Inflammatory macrophage (primary cell): ENCODE results near the gene CORO7.

Experiments used
- DNase-seq, 2 donors: peaks; one replicate each; pipeline ENCODE4 v3.0.0-alpha.2; 2020 to 2022

Gene CORO7

DNA sequence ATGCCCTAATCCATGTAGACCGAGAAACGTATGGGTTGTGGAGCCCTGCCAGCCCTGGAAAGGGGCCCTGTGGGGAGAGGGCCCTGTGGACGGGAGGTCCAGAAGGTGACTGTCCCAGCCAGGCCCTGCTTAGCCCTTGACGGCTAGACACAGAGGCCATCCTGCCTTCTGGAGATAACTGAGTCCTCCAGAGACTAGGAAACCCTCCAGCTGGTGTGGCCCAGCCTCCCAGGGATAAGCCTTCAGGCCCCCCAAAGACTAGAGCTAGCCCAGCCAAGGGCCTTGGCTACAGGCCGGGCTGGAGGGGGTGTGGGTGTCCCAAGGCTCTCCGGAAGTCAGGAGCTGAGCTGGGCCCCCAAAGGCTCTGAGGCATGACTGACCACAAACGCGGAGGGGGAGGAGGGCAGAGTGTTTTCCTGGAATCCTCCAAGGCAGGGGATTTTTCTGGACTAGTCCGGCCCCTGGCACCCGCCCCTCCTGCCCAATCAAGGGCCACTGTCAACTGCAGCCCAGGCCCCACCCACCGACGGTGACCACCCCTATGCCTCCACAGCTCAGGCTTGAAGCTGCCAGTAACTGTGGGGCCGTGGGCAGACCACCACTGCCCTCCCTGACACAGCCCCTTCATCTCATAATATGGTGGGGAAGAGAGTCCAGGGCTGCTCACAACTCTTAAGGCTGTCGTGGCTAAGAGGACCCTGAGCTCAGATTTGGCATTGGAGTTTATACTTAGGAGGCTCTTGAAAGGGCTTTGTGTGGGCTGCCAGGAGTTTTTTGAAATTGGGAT is 45.6 kb downstream of the CORO7 start:
- no peak for DNase-seq

DNA sequence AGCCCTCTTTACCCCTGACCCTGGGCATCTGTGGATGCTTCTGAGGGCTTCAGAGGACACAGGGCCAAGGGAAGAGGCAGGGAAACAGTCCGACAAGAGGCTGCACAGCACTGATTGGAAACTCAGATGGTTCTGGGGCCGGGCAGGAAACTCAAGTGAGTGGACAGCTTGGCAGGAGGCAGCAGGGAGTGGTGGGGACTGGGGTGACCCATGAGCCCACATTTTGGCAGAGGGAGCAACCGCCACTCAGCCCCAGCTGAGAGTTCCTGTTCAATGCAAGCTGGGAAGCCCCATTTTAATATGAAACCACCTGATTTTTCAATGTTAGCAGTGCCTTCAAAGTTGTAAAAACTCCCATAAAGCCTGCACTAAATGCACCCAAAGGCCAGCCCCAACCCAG is 46.2 kb downstream of the CORO7 start:
- no peak for DNase-seq

DNA sequence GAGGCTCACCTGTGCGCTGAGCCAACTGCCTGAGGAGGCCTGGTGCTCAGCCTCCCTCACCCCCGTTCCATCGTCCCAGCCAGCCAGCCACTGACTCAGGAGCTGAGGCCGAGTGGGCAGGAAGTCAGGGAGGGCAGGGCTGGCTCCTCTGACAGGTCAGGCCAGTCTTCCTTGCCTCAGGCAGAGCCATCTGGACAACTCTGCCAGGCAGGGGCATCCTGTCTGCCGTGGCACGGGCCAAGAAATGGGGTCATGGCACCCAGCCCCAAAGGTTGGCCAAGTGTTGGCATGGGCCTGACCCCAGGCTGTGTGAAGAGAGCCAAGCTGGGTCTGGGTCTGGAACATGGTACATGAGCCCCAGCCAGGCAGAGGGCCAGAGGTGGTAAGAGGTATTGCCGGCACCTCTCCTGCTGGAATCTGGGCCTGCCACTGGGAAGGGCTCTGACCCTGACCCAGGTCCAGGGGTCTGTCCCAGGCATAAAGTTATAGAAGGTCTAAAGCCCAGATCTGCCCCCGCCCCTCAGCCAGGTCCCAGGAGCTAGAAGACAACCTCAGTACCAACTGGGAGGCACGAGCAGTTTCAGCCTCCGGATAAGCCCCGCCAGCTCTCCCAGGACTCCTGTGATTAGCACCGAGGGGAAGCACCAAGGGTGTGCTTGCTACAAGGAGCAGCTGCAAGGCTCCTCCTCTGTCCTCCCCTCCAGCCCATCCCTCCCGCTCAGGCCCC is 47.2 kb downstream of the CORO7 start:
- no peak for DNase-seq

DNA sequence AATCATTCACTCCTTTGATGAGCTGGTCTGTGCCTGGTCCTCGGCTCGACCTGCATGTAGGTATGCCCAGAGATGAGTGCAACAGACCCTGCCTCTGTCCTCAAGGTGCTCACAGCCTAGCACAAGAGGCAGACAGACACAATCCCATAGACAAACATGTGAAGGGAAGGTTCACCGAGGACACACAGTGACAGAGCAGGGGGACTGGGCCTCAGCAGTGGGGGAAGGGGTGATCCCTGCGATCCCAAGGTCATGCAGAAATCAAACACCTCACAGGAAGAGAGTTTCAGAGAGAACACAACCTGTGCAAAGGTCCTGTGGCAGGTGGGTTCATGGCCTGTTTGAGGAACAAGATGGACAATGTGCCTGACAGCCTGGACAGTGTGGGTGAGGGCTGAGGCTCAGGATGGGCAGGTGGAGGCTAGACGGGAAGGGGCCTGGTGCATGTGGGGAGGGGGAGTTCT is 49.0 kb downstream of the CORO7 start:
- DNase-seq: no peak

DNA sequence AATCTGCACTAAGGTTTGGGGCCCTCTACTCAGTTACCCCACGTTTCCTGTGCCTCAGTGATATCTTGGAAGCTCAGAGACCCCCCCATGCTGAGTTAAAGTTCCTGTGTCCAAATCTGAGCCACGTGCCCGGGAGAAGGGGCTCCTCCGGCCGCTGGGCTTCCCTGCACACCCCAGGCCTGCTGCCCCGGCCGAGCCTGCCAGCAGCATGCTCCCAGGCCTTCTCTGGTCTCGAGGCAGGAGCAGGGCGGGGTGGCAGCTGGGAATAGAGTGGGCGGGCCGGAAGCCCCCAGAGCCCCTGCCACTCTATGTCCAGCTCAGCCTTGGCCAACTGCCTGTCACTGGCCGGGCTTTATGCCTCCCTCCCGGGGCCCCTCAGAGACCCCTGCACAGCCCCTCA is 50.4 kb downstream of the CORO7 start:
- DNase-seq: no peak

DNA sequence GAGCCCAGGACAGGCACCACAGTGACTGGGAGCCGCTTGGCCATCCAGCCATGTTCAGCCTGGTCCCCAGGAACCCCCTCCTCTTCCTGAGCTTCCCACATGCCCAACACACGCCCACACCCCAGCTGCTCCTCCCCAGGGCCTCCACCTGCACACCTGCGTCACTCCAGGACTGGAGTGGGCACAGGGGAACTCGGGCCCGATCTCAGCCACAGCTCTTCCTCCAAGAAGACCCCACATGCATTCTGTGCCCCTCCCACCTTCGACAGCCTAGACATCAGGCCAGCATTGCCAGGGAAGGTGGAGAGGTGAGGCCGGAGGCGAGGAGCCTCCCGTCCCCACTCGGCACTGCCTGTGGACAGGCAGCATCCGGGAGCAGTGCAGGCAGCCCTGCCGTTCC is 50.8 kb downstream of the CORO7 start:
- no peak for DNase-seq

DNA sequence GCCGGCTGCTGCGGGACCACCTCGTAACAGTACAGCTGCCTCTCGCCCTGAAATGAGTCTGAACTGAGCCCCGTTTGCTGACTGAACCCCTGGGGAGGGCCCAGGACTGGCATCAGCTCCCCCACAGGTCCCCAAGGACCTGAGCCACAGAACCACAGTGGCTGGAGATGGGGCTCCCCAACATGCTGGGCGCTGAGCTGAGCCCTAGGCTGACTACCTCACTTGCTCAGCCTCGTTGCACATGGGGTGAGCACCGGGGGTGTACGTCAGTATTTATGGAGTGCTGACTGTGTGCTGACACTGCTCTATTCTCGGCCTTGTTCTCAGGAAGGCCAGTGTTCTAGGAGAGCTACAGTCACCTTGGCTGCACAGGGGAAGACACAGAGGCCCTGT is 51.4 kb downstream of the CORO7 start:
- DNase-seq: no peak

DNA sequence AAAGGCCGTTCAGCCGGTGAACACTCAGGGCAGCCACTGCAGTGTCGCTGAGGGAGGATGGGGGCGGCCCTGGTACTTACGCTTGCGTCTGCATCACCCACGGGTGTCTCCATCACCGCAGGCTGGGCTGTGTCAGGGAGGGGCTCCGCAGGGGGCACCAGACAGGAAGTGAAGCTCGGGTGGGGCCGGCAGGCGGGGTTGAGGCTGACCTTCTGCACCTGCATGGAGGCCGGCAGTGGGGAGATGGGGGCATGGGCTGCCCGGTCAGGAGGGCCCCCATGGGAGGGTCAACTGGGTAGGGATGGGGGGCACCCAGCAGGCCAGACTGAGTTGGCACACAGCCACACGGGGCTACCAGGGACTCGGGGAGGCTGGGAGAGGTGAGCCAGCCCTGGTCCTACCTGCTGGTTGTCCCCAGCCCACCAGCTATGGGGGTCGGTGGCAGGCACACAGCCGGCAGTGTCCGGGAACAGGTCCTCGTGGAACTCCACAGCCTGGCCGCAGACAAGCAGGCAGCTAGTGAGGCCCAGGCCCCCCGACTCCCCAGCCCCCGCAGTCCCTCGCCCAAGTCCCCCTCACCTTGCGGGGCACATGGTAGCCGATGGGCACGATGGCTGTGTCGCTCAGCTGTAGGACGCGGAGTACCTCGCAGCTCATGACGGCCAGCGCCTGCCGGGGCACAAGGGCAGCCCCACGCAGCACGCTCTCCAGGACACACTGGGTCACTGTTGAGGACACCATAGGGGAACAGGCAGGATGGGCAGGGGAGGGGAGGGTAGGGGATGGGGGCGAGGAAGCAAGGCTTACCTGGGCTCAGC is 52.0 kb downstream of the CORO7 start:
- DNase-seq: no peak

DNA sequence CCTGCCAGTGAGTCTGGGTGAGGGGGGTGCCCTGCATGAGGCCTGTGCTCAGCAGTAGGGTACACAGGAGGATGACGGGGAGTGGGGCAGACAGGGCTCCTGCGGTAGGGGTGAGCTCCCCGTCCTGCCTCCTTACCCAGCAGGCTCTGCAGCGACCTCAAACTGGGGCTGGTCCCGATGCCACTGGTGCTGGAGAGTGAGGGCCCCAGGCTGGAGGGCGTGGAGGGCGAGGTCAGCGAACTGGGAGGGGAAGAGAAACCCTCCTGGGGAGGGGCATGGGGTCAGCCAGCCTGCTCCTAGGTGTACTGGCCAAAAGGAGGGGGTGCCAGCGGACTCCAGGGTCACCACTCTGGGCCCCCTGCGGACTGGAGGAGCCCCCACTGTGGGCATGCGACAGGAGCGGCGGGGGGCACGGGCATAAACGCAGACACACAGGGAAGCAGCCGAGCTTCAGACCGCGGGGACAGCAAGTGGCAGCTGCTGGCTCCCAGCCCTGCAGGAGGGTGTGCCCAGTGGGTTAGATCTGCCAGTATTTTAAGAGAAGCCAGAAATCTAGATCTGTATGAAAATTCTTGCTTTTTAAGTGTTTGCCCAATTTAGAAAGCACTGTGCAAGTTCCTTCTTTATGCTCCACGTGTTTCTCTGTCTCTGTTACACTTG is 53.8 kb downstream of the CORO7 start:
- DNase-seq: peak in 1 of 2 donors; percentile 7

DNA sequence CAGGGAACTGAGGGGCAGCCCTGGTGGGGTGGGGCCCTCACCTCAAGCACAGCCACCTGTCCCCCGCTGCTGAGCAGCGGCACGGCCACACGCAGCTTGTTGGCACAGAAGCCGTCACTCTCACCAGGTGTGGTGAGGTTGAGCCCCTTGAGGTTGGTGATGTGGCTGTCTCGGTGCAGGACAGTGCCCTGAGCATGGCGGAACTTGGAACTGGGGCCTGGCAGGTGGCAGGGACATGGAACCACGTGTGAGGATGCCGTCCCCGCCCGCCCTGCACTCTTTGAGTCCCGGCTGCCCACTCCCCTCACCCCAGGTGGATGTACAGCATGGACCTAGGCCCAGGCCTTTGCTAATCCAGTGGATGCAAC is 54.5 kb downstream of the CORO7 start:
- no peak for DNase-seq

DNA sequence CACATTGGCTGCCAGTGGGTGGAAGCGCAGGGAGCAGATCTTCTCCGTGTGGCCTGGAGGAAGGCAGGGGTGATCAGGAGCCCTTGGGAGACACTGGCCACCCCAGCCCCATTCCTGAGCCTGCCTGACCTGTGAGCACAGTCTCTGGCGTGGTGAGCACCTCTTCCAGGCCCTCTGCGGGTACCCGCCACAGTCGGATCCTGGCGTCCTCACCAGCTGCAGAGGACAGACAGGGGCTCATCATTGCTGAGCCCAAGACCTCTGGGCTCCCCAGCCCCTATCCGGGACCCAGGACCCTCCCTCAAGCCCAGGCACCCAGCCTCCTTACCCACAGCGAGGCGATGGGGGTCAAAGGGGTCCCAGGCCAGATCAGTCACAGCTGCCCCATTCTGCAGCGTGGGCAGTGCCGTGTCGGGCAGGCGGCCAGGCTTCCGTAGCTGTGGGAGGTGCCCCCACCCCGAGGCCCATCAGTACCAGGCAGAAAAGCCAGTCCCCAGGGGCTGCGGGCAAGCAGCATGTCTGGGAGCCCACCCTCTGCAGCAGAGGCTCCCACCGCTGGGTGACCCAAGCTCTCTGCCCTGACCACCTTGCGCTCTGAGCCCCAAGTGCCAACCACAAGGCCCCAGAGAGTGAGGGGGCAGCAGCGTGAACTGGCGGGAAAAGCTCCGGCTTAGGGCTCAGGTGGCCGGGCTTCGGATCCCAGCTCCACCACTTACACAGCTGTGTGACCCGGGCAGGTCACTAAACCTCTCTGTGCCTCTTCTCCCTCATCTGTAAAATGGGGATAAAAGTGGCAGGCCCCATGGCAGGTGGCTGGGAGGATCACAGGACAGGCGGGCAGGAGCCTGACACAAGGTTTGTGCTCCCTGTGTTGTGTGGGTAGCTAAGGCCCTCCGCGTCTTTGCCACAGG is 55.1 kb downstream of the CORO7 start:
- DNase-seq: no peak

DNA sequence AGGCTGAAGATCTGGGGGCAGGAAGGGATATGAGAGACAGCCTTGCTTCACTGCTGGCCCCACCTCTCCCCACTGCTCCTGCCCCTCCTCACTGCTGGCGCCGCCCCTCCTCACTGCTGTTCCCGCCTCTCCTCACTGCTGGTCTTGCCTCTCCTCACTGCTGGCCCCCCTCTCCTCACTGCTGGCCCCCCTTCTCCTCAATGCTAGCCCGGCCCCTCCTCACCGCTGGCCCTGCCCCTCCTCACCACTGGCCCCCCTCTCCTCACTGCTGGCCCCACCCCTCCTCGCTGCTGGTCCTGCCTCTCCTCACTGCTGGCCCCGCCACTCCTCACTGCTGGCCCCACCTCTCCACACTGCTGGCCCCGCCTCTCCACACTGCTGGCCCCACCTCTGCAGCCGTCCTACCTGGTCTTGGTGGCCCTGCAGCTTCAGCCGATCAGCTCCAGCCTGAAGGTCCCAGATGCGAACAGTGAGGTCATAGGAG is 55.8 kb downstream of the CORO7 start:
- DNase-seq: no peak

DNA sequence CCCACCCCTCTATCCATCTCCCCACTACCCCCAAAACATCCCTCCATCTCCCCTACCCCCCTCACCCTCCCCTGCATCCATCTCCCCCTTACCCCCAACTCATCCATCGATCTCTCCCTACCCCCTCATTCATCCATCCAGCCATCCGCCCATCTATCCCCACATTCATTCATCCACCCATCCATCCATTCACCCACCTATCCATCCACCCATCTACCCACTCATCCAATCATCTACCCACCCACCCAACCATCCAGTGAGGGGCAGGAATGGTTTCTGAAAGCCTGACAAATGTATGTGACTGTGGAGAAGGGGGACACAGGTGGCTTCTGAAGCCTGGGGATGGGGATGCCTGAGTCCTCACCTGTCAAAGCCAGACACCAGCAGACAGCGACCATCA is 56.5 kb downstream of the CORO7 start:
- DNase-seq: no peak

DNA sequence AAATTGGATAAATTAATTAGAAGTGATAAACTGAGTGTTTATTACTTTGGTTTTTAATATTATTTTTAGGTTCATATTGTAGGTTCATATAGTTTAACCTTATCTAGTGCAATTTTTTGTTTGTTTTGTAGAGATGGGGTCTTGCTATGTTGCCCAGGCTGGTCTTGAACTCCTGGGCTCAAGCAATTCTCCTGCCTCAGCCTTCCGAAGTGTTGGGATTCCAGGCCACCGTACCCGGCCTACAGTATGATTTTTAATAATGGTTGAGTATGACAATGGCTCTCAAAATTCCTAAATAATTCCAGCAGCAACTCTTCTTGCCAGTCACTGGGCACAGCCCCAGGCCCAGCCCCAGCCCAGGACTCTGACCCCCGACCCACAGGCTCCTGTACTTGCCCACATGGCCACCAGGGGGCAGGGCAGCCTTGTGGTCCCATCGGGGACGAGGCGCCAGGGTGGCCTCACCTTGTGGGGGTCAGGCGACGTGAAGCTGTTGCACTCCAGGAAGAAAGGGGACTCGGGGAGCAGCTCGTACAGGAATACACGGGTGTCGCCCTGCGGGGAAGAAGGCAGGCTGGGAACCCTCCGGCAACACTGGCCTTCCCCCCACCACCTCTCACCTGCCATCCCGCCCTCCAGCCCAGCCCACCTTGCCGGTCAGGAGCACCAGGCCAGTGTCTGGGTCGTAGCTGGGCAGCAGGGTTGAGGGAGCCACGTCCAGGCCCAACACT is 57.4 kb downstream of the CORO7 start:
- DNase-seq: peak; percentile 17 to 31

DNA sequence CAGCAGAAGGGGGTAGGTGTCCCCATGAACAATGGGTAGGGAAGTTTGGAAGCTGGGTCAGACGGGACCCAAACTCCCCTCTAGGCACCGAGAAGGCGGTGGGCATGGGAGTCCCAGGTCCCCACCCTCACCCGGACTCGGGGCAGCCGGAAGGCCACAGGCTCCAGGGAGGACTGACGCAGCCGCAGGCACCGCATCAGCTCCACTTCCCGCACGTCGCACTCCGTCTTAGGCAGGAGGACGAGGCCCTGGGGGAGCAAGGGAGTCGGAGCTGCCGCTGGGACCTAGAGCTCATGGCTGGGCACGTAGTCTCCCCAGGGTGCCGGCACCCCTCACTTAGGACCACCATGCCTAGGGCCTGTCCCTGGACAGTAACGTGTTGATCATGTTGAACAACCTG is 58.2 kb downstream of the CORO7 start:
- no peak for DNase-seq

DNA sequence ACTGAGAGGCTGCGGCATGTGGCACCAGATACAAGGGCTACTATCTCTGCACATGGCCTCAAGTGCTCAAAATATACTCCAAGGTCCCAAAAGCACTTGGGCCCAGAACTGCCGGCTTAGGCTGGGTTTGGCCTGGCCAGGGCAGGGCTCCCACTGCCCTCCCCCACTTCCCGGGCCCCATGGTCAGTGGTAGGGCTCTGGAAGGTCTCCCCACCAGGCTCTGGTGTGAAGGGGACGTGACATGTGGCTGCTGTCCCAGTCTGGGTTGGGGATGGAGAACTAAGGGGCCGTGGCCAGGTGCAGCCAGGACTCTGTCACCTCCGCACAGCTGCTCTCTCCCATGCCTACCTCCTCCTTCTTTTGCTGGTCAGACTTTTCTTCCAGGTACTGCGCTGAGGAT is 59.6 kb downstream of the CORO7 start:
- DNase-seq: no peak

DNA sequence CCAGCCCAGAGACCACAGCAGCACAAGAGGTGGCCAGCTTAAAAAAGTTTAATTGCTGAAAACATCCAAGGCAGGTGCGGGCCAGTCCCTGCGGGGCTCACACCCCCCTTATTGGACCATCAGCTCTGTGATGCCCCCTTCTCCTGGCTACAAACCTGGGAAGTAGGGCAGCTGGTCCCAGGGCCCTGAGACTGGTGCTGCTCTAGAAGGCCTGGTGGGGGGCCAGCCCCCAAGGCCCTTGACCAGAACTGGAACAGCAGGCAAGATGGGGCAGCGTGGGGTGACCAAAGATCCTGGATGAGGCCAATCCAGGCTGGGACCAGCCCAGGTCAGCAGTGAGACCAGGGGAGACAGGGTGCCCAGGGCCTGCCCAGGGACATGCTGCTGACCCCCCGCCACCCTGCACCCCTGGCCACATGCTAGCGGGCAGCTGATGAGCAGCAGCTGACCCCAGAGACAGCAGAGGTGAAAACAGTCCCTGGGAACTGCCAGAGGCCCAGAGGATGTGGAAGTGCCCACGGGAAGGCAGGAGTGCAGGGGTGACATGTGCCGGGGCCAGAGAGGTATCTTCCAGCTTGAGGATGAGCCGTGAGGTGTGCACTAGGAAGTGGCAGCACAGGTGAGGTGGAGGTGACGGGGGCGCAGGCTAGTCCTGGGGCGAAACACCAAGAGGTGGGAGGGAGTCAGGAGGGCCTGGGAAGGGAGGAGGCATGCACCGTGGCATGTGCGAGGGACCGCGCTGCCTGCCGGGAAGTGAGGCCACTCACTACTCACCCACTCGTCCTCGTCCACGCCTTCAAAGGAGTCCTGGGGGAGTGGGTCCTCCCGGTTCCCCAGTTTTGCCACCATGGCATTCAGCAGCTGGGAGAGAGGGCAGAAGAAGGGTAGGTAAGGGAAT is 61.6 kb downstream of the CORO7 start:
- no peak for DNase-seq

DNA sequence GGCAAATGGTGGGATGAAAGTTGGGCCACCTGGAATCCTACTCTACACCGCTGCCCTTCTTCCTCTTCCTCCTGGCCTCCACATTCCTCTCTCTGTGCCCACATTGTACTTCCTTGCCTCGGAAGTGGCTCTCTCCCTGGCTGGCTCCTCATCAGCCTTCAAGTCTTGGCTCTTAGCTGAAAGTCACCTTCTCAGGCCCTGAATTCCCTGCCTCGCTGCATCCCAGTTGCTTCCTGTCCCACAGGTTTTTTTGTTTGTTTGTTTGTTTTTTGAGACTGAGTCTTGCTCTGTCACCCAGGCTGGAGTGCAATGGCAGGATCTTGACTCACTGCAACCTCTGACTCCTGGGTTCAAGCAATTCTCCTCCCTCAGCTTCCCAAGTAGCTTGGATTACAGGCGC is 62.7 kb downstream of the CORO7 start:
- no peak for DNase-seq

DNA sequence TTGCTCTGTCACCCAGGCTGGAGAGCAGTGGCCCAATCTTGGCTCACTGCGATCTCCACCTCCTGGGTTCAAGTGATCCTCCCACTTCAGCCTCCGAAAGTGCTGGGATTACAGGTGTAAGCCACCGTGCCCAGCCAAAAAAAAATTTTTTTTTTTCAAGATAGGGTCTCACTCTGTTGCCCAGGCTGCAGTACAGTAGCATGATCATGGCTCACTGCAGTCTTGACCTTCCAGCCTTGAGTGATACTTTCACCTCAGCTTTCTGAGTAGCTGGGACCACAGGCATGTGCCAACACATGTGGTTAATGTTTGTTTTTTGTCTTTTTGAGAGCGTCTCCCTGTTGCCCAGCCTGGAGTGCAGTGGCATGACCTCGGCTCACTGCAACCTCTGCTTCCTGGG is 63.6 kb downstream of the CORO7 start:
- DNase-seq: no peak

DNA sequence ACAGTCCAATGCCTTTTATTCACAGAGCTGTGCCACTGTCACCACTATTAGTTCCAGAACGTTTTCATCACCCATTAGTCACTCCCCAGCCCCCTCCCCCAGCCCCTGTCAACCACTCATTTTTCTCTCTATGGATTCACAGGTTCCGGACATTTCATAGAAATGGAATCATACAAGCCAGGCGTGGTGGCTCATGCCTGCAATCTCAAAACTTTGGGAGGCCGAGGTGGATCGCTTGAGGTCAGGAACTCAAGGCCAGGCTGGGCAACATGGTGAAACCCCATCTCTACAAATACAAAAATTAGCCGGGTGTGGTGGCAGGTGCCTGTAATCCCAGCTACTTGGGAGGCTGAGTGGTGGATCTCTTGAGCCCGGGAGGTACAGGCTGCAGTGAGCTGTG is 64.5 kb downstream of the CORO7 start:
- DNase-seq: no peak
